M059J (cell line): Measurements from ENCODE around the gene WFDC5. TPM values are rescaled to one million over a fixed set of nuclear protein-coding genes. Genes with fewer than 3 reads are reported as not detected.
"Not testable (repeated sequence)": the region's sequence is repeated elsewhere in the genome, so short reads cannot be mapped to it uniquely, and the experiment has no call there.

ENCODE experiments used
- DNase-seq: peaks from one replicate; pipeline ENCODE4 v3.0.0-alpha.2; 2012; ENCODE audit warnings: low read depth
- total RNA-seq: library from RNA; depleted of rRNA; stranded (reverse); fragments of >200 nt; shearing (Covaris generic); gene quantifications from 2 replicates; pipeline ENCODE4 v1.2.3, GENCODE V29; 2014

WFDC5 gene
- total RNA-seq, 1 experiment from 2014 or later = not detected

- peak; percentile 82 for DNase-seq
These were observed 27.2 kb downstream of the WFDC5 start for GRCh38 chr20:45087814-45088213.

GRCh38 chr20:45087097-45087790 lies 27.7 kb downstream of the WFDC5 start:
- DNase-seq = no peak

GRCh38 chr20:45085867-45086266 lies 29.1 kb downstream of the WFDC5 start:
- DNase-seq = no peak

- DNase-seq = no peak
These were observed 29.7 kb downstream of the WFDC5 start for GRCh38 chr20:45085289-45085688.

GRCh38 chr20:45083127-45083526 lies 31.8 kb downstream of the WFDC5 start:
- DNase-seq = no peak

- no peak for DNase-seq
These were observed 32.5 kb downstream of the WFDC5 start for GRCh38 chr20:45082468-45082867.

GRCh38 chr20:45080867-45081624 lies 33.9 kb downstream of the WFDC5 start:
- DNase-seq = no peak

- no peak for DNase-seq
These were observed 37.4 kb downstream of the WFDC5 start for GRCh38 chr20:45077559-45077958.

GRCh38 chr20:45073221-45073620 lies 41.8 kb downstream of the WFDC5 start:
- DNase-seq = no peak

GRCh38 chr20:45072066-45072465 lies 42.9 kb downstream of the WFDC5 start:
- DNase-seq = no peak

- peak; percentile 59 for DNase-seq
These were observed 43.9 kb downstream of the WFDC5 start for GRCh38 chr20:45070932-45071632.

GRCh38 chr20:45069261-45069660 lies 45.7 kb downstream of the WFDC5 start:
- DNase-seq = no peak

- DNase-seq = peak; percentile 52
These were observed 47.4 kb downstream of the WFDC5 start for GRCh38 chr20:45067558-45067957.

GRCh38 chr20:45067087-45067486 lies 47.9 kb downstream of the WFDC5 start:
- no peak for DNase-seq

GRCh38 chr20:45066372-45066771 lies 48.6 kb downstream of the WFDC5 start:
- DNase-seq = no peak

- peak; percentile 27 for DNase-seq
These were observed 50.2 kb downstream of the WFDC5 start for GRCh38 chr20:45064812-45065211.

- DNase-seq = not testable (repeated sequence)
These were observed 51.9 kb downstream of the WFDC5 start for GRCh38 chr20:45063107-45063506.

GRCh38 chr20:45061244-45061643 lies 53.7 kb downstream of the WFDC5 start:
- DNase-seq = peak; percentile 98

GRCh38 chr20:45060294-45060693 lies 54.7 kb downstream of the WFDC5 start:
- DNase-seq = no peak
